CD4-positive, alpha-beta T cell treated with Interleukin-17A for 1 hour (primary cell): ENCODE data around the gene OR13C9.
"Not testable (repeated sequence)": the region's sequence is repeated elsewhere in the genome, so short reads cannot be mapped to it uniquely, and the experiment has no call there.

Source experiments
- DNase-seq: peaks from one replicate; pipeline ENCODE4 v3.0.0-alpha.2; 2020

Gene OR13C9

GRCh38 chr9:104618104-104618503 lies at the start of gene OR13C9:
OR13C9 (minus strand) TSS chr9:104618204; CDS start chr9:104618204, 0 bp downstream.
- no peak for DNase-seq

- DNase-seq, result no peak
Observed at GRCh38 chr9:104658496-104659195, 40.6 kb upstream of the OR13C9 start.

- no peak for DNase-seq
Observed at GRCh38 chr9:104635456-104635855, 17.5 kb upstream of the OR13C9 start.

GRCh38 chr9:104633976-104634520 lies 16.0 kb upstream of the OR13C9 start:
- no peak for DNase-seq

- DNase-seq, result not testable (repeated sequence)
Observed at GRCh38 chr9:104625964-104626363, 8.0 kb upstream of the OR13C9 start.

GRCh38 chr9:104617418-104617817 lies 586 bp downstream of the OR13C9 start:
- DNase-seq, result no peak

- DNase-seq, result no peak
Observed at GRCh38 chr9:104611213-104611612, 6.8 kb downstream of the OR13C9 start.

- no peak for DNase-seq
Observed at GRCh38 chr9:104608336-104608735, 9.7 kb downstream of the OR13C9 start.

- no peak for DNase-seq
Observed at GRCh38 chr9:104606152-104606551, 11.9 kb downstream of the OR13C9 start.

GRCh38 chr9:104605527-104605926 lies 12.5 kb downstream of the OR13C9 start, which contains the start of gene OR13C2:
OR13C2 (minus strand) TSS chr9:104605627; CDS start chr9:104605627, 0 bp downstream.
- DNase-seq, result not testable (repeated sequence)

- DNase-seq, result no peak
Observed at GRCh38 chr9:104604801-104605200, 13.2 kb downstream of the OR13C9 start.

- not testable (repeated sequence) for DNase-seq
Observed at GRCh38 chr9:104599313-104599712, 18.7 kb downstream of the OR13C9 start, which contains the start of gene OR13C5. OR13C5 (minus strand) TSS chr9:104599413; CDS start chr9:104599413, 0 bp downstream.

GRCh38 chr9:104598749-104599148 lies 19.3 kb downstream of the OR13C9 start:
- not testable (repeated sequence) for DNase-seq

GRCh38 chr9:104589626-104590025 lies 28.4 kb downstream of the OR13C9 start:
- no peak for DNase-seq

- DNase-seq, result no peak
Observed at GRCh38 chr9:104586496-104587180, 31.4 kb downstream of the OR13C9 start.

- DNase-seq, result no peak
Observed at GRCh38 chr9:104580562-104580961, 37.4 kb downstream of the OR13C9 start.

- no peak for DNase-seq
Observed at GRCh38 chr9:104577263-104577662, 40.7 kb downstream of the OR13C9 start.

- no peak for DNase-seq
Observed at GRCh38 chr9:104575456-104575855, 42.5 kb downstream of the OR13C9 start.

GRCh38 chr9:104572612-104573011 lies 45.4 kb downstream of the OR13C9 start:
- DNase-seq, result no peak

- DNase-seq, result no peak
Observed at GRCh38 chr9:104568868-104569267, 49.1 kb downstream of the OR13C9 start, which contains the start of gene OR13C8. OR13C8 (plus strand) TSS chr9:104569168; CDS start chr9:104569168, 0 bp downstream.
